Measurements from ENCODE around the gene VSIR.

- no peak for TF ChIP-seq POLR2A (IDR thresholded peaks at IDR 0.05; ENCODE audit: borderline replicate concordance, extremely low read depth, insufficient read depth, insufficient read length)
- TF ChIP-seq CTCF (IDR thresholded peaks at IDR 0.05 in 2 of 3, conservative IDR thresholded peaks at IDR 0.05 in 1 of 3; ENCODE audit: borderline replicate concordance in 1 of 3, insufficient read depth in 1 of 3, low read depth in 2 of 3, low read length in 2 of 3) = peak in 2 of 3 experiments; percentile 66 to 86; a peak in 4 of 6 replicates
- TF ChIP-seq EZH2 (IDR thresholded peaks at IDR 0.05) = no peak
- no peak for TF ChIP-seq ZBTB33 (IDR thresholded peaks at IDR 0.05; ENCODE audit: extremely low read depth, insufficient replicate concordance, low read length)
- no peak for TF ChIP-seq ELF1 (IDR thresholded peaks at IDR 0.05; ENCODE audit: borderline replicate concordance, low read depth)
- peak; percentile 76 for TF ChIP-seq POLR2AphosphoS5 (IDR thresholded peaks at IDR 0.05; ENCODE audit: low read depth, low read length)
Observed at GRCh38 chr10:71773221-71773971, at the start of gene VSIR.

Data from HCT116 (cell line).